Retinal pigment epithelial cell (primary cell): ENCODE results near the gene CELF2.

Source experiments
- DNase-seq: peaks from one replicate; pipeline ENCODE4 v3.0.0-alpha.2; 2010; ENCODE audit warnings: low read depth
- H3K4me3 ChIP-seq: 2 replicates; pipeline ENCODE4 v1.5.1; 2011; ENCODE audit warnings: mild to moderate bottlenecking, low read length, control low read depth, moderate library complexity
- TF ChIP-seq, protein P1 (sequence below): conservative IDR thresholded peaks from 2 replicates; pipeline ENCODE4 v1.5.1; 2011; ENCODE audit warnings: low read depth, low read length, control low read depth, inconsistent platforms

CELF2 gene

GRCh38 chr10:11156480-11156879 lies 138.8 kb downstream of the CELF2 start:
- no peak overlapping the region for H3K4me3 ChIP-seq
- TF ChIP-seq, protein P1, sequence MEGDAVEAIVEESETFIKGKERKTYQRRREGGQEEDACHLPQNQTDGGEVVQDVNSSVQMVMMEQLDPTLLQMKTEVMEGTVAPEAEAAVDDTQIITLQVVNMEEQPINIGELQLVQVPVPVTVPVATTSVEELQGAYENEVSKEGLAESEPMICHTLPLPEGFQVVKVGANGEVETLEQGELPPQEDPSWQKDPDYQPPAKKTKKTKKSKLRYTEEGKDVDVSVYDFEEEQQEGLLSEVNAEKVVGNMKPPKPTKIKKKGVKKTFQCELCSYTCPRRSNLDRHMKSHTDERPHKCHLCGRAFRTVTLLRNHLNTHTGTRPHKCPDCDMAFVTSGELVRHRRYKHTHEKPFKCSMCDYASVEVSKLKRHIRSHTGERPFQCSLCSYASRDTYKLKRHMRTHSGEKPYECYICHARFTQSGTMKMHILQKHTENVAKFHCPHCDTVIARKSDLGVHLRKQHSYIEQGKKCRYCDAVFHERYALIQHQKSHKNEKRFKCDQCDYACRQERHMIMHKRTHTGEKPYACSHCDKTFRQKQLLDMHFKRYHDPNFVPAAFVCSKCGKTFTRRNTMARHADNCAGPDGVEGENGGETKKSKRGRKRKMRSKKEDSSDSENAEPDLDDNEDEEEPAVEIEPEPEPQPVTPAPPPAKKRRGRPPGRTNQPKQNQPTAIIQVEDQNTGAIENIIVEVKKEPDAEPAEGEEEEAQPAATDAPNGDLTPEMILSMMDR: no peak
- DNase-seq: no peak

- TF ChIP-seq, protein P1: no peak
- no peak overlapping the region for H3K4me3 ChIP-seq
- DNase-seq: no peak
These were observed 139.8 kb downstream of the CELF2 start for GRCh38 chr10:11157292-11158076.

DNA sequence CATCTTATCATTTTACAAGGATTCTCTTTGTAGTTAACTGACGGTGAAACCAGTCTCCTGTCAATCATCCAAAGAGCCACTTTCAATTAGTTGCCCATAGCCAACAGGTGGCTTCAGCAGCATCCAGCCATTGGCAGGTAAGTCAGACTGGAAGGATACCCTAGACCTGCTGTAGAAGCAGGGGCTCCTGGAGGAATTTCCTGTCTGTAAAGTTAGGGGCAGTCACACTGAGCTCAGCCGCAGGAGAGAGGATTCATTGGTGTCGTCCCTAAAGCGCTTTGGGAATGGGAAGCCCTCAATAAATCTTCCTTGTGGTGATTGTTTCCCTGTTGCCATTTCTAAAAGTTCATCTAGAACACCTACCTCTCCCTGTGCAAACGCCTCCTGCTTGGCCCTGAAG lies 140.4 kb downstream of the CELF2 start:
- no peak for DNase-seq
- TF ChIP-seq, protein P1: no peak
- no peak overlapping the region for H3K4me3 ChIP-seq

DNA sequence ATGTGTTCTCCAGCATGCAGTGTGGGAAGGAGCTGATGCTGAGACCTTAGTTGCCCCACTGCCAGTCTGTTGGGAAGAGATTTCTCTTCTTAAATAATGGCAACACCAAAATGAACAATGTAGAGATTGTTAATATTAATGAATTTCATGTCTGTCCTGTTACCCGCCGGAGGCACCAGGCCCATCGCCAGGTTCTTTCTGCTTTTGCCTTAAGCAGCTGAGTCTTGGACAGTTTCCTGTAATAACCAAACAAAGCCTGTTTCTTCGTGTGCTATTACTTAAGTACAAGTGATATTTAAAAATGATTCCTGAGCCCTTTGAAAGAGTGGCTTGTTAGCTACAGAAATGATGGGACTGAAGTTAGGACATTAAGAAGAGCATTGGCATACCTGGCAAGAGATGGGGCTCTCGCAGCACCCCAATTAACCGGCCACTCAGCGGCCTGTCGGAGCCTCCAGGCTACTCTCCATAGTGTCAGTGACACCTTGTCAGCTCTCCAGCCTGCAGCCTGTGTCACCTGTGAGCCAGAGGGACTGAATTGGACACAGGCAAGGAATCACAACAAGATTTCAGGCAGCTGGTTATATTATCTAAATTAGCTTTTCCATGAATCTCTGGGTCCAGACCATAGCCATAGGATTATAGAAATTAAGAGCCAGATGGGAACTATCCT lies 142.0 kb downstream of the CELF2 start:
- no peak overlapping the region for H3K4me3 ChIP-seq
- TF ChIP-seq, protein P1: no peak
- DNase-seq: no peak

DNA sequence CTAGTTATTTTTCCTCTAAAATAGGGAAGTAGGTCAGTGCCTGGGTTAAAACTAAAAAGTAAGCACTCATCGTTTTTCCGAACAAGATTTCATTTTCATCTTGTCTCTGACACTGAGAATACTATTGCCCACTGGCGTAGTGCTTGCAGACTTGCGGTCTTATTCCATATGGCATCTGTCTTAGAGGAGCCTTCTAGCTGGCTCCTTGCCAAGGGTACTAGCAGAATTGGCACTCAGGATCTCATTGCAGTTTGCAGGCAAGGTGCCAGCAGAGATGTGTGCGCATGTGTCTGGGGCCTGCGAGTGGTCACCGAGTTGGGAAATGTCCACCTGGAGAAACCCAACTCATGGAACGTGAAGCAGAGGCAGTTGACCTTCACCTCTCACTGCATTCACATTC lies 143.4 kb downstream of the CELF2 start:
- DNase-seq: no peak
- TF ChIP-seq, protein P1: no peak
- no peak overlapping the region for H3K4me3 ChIP-seq

- TF ChIP-seq, protein P1: no peak
These were observed 144.2 kb downstream of the CELF2 start for GRCh38 chr10:11161910-11162309.

More at GRCh38 chr10:11161910-11162309, 144.2 kb downstream of the CELF2 start:
- H3K4me3 ChIP-seq: no peak overlapping the region
- DNase-seq: no peak
